SK-N-DZ (cell line): ENCODE results near the gene MTHFD1.
A peak's percentile ranks its signal among the peaks of the same experiment; 100 is the strongest.

ENCODE experiments used
- DNase-seq: peaks from one replicate; pipeline ENCODE4 v3.0.0-alpha.2; 2015; ENCODE audit warnings: low spot score

Gene MTHFD1

GRCh38 chr14:64405295-64405694 is 17.1 kb downstream of the MTHFD1 start:
- DNase-seq: no peak

- no peak for DNase-seq
Observed at GRCh38 chr14:64407329-64407728, 19.2 kb downstream of the MTHFD1 start.

DNA sequence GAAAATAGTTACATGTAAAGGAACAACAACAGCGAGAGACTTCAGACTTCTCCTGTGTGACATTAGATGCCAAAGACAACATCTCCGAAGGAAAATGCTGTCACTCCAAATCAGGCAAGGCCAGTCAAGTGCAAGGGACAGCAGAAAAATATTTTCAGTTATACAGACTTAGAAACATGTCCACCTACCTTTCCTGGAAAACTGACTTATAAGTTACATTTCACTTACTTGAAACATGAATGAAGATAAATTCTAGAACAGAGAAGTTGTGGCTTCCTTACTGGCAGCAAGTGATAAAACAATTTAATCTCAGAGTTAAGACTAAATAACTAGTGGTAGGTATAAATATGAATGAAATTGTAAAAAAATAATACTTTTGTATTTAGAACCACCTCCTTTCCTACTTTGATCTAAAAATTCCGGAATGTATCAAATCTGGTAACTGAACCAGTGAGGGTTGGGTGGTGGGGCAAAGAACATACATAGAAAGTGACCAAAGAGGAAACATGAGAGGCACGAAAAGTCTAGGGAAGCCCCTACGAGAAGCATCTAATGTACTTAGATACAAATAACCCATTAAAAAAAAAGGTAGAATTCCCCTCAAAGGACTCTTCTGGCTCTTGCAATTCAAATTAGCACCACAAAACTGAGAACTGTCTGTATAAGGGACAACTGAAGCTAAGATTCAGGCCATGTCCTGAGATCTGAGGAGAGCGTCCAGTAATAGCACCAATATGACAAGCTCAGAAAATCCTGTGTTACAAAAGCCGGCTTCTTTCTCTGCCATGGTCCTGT is 21.2 kb downstream of the MTHFD1 start:
- no peak for DNase-seq

DNA sequence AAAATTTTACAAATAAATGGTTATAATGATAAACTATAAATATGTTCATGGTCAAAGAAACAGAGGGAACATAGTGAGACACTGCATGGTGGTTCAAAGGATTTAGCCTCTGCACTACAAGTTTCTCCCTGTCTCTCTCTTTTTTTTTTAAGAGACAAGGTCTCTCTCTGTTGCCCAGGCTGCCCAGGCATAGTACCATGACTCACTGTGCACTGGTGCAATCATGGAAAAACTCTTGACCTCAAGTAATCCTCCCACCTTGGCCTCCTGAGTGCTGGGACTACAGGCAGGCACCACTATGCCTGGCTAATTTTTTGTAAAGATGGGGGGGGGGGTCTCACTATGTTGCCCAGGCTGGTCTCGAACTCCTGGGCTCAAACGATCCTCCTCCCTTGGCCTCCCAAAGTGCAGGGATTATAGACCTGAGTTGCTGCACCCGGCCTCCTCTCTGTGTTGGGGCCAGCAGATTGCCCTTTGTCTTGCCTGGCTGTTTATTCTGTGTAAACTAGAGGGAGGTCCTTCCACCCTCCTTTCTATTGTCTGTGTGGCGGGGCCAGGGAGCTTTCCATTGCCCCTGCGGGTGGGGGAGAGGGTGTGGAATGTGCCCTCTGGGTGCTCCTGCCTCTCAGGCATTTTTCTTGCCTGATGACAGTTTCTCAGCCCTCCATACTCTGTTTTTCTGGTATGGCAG is 22.1 kb downstream of the MTHFD1 start:
- DNase-seq: no peak

DNA sequence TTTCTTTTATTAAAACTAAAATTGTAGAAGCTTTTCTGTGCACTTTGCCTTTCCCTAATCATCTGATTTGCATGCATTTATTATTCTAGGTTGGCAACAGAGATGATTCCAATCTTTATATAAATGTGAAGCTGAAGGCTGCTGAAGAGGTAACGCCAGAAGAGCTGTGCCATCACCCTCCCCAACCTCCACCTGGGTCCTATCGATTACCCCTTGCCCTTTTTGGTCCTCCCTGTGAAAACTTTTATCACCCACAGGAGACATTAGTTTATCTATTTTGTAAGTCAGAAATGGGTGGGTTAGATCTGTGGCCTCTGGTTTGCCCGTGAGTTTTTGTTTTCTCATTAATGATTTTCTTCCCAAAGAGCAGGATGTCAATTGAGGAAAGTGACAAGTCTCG is 22.8 kb downstream of the MTHFD1 start:
- no peak for DNase-seq

GRCh38 chr14:64412237-64412636 is 24.1 kb downstream of the MTHFD1 start:
- no peak for DNase-seq

DNA sequence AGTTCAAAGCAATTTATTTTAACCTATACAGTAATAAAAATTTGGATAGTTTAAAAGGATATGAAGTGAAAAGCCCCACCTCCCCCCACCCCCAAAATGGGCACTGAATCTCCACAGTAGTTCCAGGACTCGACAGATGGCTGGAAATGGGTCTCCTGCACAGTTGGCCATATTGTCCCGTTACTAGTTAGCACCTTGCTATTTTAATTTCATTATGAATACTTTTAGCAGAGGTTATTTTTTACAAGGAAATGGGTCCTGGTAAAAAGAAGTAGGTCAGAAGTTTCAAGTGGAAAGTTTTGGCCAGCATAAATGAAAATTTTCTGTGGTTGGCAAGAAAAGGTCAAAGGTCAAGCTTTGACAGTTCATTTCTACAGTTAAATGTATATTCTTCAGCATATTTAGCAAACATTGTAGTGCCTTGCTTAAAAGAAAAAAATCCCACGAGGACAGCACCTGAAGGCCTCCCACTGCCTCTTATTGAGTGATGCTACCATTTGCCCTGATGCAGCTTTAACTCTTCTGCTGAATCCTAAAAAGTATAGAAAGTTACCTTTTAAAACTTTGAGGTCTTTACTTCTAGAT is 28.3 kb downstream of the MTHFD1 start:
- DNase-seq: no peak

DNA sequence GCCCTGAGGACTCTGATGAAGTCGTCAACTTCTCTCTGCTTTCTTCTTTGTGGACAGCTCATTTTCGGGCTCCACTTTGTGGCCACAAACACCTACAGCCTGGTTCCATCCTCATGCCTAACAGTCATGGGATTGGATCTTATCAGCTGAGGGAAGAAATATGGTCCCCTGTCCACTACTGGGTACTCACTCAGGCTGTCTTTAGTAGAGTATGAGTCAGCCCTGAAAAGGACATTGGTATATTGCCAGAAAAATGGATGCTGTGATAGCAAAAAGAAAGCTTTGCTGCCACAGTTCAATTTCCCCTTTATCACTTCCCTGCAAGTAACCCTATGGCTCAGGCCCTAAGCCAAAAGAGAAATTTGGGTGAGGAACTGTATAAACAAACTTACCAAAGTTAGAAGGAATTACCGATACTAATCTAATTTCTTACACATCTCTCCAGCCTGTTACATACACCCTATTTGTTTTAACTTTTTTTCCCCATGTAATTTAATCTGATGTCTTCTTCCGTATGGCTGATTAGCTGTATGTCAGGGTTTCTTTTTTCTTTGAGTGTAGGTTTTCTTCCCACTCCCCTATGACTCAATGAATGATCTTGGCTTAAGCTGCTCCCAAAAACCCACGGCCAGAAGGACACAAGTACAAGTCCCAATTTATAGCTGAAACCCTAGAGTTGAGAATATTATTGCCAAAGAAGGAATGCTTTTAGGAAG is 29.1 kb downstream of the MTHFD1 start:
- no peak for DNase-seq

GRCh38 chr14:64417771-64418125 is 29.6 kb downstream of the MTHFD1 start:
- no peak for DNase-seq

DNA sequence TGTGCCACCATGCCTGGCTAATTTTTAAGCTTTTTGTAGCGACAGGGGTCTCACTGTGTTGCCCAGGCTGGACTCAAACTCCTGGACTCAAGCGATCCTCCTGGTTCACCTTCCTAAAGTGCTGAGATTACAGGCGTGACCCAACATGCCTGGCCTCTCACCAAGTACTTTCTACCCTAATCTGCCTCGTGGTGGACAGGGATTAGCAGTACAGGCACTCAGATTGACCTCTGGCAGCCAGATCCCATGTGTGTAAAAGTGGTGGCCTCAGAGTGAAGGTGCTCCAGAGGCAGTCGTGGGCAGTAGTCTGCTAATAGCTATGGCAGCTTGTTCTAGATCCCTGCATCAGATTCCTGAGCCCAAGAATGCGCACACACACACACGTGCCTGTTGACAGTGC is 30.9 kb downstream of the MTHFD1 start:
- DNase-seq: no peak

DNA sequence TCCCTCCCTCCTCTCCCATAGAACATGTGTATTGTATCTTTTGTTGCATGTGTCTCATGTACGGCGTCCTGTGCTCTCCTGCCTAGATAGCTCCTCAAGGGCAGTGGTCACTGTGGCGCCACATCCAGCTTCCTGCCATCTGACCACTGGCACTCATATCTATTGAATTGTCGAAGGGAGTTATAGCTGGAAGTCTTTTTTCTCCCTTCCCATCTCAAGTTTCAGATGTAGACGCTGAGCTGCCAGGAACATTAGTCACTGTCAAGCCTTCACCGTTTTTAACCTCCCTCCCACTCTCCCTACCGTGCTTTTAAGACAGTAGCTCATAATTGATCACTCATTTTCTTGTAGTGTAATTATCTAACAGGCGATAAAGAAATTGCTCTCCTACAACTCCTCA is 33.0 kb downstream of the MTHFD1 start:
- DNase-seq: no peak

DNA sequence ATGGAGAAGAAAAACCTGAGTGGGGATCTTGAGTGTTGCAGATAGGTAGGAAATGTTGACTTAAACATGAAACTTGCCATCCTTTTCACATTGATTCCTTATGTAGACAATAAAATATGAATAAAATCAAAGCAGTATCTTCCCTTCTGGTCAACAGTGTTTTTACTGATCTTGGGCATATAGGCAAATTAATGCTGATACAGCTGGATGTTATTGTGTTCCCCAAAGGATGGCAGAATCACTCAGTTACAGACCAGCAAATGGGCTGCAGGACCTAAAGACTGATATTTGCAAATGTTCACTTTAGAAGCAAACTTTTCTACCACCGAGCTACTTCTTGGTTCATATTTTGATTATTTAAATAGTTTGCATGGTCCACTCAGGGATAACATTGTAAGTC is 33.9 kb downstream of the MTHFD1 start:
- no peak for DNase-seq

DNA sequence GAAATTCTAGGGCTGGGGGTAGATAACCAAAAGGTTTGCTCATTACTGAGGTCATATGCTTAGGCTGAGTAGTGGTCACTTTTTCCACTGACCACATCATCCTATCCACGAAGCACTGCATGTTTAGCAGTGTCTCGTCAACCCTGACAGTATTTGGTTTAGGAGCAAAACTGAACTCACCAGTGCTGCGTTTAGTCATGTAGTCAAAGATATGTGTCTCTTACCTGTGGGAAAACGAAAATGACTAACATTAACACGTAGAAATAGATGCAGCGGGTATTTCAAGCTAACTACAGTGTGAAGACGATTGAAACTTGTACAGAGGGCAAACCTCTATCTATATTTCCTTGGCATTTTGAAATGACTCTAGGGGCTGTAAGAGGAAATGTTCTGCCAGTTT is 34.6 kb downstream of the MTHFD1 start:
- DNase-seq: no peak

DNA sequence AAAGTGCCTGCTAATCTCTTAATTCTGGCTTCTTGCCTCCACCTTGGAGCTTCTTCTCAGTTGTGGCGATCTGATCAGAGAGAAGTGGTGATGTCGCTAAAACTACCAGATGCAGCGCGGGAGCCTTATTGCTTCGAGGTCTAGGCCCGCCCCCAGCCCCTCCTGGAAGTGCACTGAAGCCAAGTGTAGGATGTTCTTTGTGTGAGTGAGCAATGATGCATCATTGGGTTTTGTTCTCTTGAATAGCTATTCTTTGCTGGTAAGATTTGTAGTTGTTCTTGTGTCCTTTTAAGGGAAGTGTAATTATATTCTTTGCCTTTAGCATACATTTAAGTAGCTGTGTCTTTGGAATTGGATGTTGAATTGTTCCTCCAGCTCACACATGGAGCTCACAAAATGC is 35.8 kb downstream of the MTHFD1 start:
- DNase-seq: no peak

GRCh38 chr14:64434528-64434927 is 46.4 kb downstream of the MTHFD1 start:
- DNase-seq: no peak

DNA sequence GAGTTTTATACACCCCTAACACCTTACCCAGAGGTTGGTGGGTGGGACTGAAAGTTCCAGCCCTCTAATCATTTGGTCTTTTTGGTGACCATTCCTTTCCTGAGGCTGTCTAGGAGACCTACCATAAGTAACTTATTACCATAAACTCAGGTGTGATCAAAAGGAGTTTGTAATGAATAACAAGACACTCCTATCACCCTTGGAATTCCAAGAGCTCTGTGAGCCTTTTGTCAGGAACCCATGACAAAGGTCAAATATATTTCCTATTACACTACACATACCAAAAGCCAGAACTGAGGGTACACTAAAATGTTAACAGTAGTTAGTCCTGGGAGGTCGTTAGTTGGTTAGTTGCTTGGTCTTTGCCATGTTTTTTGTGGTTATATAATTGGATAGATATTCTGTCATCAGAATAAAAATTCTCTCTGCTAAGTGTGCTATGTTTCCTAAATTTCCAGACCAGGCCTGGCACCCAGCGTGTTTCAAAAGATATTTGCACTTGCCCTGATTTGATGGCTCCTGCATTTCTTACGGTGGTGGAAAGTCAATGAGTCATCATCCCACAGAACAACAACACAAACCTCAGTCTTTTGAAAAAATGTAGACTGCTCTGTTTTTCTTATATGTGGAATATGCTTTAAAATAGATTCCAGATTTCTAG is 50.2 kb downstream of the MTHFD1 start:
- no peak for DNase-seq

DNA sequence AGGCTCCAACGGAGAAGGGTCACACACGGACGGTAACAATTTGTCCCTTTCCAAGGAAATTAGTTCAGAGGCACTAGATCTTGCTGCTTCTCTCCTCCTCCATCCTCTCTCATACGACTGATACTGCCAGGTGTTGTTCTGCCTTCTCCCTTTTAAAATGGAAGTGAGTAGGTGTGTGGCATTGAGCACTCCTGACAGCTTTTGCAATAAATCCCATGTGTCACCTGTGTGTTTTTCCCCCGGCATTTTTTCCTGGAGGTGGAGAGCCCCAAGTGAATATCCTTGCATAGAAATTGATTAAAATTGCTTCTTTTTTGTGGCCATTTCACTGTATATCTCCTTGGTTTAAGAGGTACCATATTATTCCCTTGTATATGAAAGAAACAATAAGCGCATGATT is 51.0 kb downstream of the MTHFD1 start:
- DNase-seq: no peak

GRCh38 chr14:64440494-64440893 is 52.3 kb downstream of the MTHFD1 start:
- no peak for DNase-seq

DNA sequence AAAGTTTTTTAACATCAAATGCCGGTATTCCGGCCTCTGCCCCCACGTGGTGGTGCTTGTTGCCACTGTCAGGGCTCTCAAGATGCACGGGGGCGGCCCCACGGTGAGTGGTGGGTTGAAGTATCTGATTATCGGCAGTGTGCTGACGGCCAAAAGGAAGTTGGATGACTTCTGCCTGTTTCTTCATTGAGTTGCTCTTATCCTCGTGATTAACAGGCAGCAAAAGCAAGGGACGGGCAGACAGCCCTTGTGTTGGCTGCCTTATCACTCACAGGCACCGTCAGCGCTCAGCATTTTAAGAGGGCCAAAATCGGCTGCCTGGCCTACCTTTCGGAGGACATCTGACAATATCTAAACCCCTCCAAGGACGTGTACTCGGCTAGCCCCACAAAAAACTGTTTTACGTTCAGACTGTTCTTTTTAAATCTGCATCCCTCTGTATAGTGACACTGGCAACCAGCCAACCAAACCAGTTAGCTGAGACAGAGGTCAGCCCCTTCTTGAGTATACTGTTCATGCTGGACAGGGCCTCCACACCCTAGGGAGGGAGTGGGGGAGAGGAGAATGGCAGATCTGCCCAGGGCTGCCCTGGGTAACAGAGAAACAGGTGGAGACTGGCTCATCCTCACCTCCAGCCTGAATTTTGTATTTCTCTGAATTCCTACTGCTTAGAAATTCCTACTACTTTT is 54.3 kb downstream of the MTHFD1 start:
- DNase-seq: no peak

DNA sequence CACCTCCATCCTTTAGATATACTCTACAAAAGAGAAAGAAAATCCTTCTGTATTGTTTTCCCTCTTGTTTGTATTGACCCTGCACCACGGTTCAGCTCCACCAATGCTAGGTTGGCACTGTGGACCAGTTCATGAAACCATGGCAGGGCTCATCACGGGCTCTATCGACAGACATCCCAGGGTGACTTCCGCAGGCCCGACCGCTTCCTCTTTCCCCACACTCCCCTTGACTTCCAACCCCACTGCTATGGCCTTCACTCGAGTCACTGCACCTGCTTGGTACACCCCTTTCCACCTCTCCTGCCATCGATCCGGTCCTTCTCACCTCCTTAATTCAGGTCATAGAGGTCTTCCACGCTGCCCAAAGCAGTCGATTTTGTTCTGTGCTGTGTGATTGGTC is 56.0 kb downstream of the MTHFD1 start:
- DNase-seq: peak; percentile 3
